GM18858 (cell line): ENCODE measurements around the gene ADK.
A peak's percentile ranks its signal among the peaks of the same experiment; 100 is the strongest.
"Not testable (repeated sequence)": the region's sequence is repeated elsewhere in the genome, so short reads cannot be mapped to it uniquely, and the experiment has no call there.

Source experiments
- ATAC-seq: cut with Tn5 transposase; IDR thresholded peaks from one replicate; pipeline ENCODE4 v1.9.1; 2021; ENCODE audit not compliant: unreplicated experiment

Gene ADK

DNA sequence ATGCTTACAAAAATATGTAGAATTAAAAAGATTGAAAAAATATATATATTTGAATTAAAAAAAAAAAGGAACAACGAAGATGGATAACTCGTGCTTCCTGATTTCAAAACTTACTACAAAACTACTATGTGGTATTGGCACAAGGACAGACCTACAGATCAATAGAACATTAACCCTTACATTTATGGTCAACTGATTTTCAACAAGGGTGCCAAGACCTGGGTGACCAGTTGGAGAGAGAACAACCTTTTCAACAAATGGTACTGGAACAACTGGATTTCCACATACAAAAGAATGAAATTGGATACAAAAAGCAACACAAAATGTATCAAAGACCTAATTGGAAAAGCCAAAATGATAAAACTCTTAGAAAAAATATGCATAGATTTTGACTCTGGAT is 10.5 kb upstream of the ADK start:
- no peak for ATAC-seq

DNA sequence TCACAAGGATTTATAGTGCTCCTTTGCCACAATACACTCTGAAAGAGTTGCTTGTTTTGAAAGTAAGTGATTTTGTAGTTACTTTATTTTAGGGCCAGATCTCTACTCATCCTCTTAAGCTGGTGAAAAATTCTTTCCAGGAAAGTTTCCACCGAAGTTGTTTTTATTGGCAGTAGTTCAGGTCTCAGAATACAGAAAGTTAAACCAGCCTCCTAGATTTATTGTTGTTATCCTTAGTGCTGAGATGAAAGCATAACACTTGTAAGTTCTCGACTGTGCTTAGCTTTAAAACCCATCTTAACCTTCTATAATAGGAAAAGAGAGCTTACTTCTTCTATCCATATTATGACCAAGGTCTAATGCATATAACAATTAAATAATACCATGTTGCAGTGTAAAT is 5.9 kb upstream of the ADK start:
- no peak for ATAC-seq

DNA sequence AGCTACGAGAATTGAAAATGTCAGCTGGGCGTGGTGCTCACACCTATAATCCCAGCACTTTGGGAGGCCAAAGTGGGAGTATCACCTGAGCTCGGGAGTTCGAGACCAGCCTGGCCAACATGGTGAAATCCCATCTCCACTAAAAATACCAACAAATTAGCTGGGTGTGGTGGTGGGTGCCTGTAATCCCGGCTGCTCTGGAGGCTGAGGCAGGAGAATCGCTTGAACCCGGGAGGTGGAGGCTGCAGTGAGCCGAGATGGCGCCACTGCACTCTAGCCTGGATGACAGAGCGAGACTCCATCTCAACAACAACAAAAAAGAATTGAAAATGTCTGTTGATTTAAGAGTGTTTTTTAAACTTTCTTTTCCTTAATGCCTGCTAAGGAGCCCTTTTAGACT is 4.0 kb upstream of the ADK start:
- not testable (repeated sequence) for ATAC-seq

DNA sequence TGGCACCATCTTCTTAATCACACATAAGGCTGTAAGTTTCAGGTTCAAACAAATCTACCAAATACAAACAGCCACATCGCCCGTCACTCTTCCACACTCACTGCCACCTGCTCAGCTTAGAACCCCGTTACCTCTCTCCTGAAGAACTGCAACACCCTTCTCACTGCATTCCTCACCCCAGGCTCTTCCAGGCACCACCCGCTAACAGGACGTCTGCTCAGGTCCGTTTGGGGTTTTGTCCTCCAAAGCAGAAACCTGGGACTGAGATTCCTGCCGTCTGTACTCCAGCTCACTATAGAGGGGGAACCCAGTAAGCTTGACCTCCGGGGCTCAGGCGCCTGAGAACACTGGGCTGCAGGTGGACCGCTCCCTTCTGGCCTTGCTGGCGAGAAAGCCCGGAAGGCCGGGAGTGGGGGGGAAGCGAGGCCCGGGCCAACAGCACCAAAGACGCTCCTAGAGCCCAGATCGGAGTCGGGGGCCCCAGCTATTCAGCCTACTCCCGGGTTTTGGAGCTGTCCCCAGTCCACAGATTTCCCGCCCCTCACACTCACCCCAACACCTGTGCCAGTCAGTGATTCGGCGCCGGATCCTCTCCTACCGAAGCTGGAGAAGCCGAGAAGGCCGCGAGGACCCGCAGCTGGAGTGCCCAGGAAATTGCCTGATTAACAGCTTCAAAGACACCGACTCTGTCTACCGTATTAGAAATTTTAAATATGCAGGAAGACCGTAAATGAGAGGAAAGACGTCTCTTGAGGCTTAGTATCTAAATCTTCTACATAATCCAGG is 624 bp upstream of the ADK start, which contains the start of gene AP3M1:
AP3M1 (minus strand) TSS at position 625 of the 786 bp plus-strand sequence. CDS start 12,449 bp downstream, outside the sequence.
- ATAC-seq, result peak; percentile 23

DNA sequence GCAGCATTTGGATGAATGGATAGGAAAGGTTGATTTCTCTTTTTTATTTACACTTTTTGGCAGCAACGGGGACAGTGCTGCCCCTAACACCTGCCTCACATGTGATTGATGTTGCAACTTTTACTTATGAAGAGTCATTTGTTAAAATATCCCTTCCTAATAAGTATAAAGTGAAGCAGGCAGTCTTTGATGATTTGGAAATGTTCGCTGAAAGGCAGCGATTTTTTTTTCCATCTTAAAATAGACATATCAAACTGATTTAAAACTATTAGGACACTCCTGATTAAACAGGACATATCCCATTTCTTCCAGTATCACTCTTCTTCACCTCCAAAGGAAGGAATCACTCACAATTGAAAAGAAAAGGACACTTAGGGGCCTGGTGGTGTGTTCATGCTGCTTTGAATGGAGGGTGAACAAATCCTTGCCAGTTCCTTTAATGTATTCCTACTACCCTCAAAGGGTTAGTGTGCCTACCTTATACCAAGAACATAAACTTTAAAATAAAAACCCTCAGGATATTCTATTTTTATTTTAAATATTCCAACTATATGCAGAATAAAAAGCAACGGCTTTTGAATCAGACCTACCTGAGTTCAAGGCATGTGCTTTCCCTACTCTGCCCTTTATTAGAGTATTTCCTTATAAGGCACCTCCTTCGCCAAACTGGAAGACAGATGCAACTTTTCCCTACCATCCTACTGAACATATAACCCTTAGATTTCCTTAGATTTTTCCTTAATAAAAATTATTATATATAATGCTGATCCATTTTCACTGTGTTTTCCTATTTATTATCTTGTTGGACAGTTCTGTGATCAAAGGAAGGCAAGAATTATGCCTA is 1.1 kb downstream of the ADK start:
- ATAC-seq, result no peak

DNA sequence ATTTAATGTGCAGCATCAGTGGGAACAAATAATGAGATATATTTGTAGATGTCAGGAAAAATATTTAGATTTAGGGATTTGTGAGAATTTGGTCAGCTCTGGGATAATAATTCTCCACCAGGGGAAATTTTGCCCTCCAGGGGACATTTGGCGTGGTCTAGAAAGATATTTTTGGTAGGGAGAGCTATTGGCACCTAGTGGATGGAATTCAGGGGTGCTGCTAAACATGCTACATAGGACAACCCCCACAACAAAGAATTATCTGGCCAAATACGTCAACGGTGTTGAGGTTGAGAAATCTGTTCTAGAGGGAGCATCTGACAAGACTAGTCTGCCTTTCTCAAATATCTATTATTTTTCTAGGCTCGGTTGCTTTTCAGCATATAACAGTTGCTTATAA is 2.1 kb downstream of the ADK start:
- no peak for ATAC-seq

DNA sequence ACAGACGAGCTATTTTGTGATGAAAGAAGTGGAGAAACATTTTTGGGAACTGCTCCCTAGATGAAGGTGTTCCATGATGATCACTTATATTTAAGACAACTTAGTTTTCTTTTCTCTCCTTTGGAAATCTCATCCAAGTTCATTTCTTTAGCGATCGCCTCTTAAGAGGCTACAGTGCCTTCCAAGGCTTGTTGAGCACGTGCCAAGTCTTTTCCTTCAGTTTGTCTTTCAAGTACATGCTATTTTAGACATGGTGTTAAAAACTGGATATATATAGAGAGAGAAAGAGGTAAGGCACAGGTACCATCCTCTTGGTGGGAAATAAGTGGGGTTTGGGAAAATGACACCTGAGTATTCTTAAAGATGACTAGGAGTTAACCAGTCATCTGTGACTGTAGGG is 2.7 kb downstream of the ADK start:
- ATAC-seq, result no peak

DNA sequence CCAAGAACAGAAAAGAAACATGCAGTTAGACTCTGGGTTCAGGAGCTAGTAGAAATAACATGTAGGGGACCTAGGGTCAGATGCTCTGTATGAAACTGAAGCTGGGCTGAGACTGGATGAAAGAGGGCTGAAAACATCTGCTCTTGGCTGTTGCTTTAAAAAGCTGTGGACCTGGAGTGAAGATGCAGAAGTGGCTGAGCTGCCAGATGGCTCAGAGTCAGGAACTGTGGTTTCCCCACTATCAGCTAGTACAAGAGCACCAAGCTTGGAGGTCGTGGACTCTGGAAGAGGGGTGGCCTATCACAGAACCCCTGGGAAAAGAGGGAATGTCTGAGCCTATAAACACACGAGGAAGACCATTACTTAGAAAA is 5.9 kb downstream of the ADK start:
- no peak for ATAC-seq

DNA sequence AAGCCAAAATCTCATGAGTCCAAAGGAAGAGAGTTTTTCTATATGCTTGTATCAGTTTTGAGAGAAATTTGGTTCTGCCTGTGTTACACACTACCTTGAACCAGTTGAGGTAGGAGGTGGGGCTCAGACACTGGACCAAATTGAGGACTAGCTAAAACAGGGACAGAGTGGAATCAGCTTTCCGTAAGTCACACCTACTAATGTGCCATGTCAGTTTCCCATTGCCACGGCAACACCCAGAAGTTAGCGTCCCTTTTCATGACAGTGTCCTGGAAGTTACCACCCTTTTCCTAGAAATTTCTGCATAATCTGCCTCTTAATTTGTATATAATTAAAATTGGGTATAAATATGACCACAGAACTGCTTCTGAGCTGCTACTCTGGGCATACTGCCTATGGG is 9.0 kb downstream of the ADK start:
- ATAC-seq, result no peak

DNA sequence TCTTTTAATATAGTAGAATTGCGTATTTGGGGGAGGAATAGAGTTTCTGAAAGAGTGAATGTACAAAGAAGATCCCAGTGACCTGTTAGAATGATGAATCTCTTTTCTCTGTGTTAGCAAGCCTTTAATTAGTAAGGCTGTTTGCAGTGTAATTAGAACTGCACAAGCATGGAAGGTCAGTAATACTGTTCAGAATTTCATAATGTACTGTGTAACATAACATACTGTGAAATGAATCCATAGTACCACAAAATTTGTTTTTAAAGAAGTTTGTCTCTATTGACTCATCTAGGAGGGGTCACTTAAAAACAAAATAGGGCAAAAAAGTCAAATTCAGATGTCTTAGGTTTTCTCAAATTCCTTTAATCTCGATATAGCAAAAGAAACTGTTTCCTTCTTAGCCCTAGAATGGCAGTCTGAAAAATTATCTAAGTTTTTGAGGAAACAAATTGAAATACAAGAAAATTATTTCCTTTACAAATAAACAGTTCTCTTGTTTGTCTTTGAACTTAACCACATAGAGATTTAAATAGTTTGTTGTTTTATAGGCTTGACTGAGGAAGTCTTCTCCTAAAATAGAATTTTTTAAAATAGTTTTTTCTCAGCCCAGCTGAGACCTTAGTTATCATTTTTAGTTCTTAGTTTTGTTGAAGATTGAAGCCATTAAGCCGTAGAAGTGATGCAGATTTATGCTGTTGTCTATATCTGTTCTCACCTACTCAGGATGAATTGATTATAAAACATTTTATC is 12.5 kb downstream of the ADK start:
- ATAC-seq, result no peak

DNA sequence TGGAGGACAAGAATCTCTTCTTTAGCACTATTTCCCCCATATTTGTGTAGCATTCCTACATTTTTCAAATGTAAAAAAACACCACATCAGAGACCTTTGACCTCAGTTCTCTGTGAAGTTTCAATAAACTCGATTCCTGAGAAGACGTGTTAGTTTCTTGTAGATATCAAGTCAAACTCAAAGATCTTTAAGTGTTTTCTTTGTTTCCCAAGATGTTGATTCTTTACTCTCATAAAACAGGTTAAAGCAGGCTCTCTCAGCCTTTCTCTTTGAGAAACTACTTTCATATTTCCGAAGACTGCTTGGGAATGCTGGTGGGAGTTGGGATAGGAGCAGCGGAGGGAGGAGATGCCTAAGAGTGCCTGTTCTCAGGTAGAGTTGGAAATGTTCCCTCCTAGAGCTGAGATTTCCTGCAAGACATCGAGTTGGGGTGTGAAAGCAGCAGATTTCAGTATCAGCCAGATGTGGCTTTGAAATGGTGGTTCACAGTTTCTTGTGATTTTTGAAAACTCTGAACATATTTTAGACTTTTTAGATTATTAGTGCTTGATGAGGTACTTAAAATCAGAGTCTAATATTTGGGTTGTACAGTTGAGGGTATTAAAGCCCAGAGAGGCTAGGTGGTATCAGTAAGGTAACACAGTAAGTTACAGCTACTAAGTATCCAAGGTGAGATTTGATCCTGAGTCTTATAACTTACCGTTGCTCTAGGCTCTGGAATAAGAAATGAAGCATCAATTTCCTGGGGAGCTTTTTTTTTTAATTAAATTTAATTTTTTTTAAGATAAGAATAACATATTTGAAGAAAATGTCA is 13.9 kb downstream of the ADK start:
- ATAC-seq, result no peak

DNA sequence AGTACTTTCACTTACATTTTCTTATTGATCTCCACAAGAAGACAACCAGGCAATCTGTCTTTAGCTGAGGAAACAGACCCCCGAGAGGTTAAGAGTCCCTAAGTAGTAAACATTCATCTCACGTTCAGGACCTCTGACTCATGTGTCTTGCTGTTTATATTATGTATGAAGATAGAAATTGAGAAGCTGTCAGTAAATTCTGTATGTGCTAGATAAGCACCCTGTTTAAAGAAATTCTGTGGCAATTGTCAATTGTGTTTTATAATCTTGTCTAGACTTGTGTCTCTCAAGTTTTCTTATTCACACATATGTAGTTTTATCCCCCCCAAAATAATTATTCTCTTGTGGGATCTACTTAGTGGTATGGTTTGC is 14.5 kb downstream of the ADK start:
- ATAC-seq, result no peak

DNA sequence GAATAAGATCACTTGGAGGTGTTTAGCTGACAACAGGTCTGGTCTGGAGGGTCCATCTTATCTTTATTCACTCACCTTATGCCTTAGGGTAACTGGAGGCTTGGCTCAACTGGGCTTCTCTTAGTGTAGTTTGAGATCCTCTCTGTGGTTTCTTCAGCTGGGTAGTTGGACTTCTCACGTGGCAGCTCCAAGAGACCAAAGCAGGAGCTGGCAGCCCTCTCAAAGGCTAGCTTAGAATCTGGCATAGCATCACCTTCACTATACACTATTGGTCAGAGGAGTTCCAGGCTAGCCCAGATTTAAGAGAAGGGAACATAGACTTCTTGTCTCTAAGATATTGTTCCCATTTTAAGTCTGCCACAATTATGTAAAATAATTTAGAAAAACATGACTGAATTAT is 16.4 kb downstream of the ADK start:
- no peak for ATAC-seq

DNA sequence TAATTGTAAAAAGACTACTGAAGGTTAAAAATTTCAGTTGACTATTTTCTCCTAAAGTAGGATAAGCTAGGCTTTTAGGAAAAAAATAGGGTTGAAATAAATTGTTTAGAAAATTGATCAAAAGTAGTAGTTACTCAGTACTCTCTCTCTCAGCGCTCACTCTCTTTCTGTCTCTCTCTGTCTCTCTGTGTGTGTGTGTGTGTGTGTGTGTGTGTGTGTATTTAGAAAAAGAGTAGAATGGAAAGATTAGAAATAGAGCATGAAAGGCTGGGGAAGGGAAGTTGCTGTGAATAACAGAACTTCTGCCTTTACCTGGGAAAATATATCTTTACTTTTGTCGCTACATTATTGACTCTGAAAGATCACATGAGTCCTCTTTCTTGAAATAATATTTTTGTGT is 20.6 kb downstream of the ADK start:
- no peak for ATAC-seq

DNA sequence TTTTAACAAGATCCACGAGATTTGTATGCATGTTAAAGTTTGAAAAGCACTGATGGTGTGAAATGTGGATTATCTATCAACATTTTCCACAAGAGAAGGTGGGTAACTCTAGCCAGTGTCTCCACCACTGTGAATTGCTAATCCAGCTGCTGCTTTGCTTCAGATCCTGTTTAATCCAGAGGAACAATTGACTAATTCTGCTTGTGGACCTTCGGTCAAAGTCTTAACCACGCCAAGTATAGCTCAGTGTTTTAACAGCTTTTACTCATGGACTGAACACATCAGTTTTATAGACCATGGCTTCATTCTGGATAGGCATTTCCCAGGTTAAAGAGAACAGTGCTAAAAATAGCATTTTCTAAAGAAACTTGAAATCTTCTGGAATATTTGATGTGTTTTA is 23.5 kb downstream of the ADK start:
- no peak for ATAC-seq

DNA sequence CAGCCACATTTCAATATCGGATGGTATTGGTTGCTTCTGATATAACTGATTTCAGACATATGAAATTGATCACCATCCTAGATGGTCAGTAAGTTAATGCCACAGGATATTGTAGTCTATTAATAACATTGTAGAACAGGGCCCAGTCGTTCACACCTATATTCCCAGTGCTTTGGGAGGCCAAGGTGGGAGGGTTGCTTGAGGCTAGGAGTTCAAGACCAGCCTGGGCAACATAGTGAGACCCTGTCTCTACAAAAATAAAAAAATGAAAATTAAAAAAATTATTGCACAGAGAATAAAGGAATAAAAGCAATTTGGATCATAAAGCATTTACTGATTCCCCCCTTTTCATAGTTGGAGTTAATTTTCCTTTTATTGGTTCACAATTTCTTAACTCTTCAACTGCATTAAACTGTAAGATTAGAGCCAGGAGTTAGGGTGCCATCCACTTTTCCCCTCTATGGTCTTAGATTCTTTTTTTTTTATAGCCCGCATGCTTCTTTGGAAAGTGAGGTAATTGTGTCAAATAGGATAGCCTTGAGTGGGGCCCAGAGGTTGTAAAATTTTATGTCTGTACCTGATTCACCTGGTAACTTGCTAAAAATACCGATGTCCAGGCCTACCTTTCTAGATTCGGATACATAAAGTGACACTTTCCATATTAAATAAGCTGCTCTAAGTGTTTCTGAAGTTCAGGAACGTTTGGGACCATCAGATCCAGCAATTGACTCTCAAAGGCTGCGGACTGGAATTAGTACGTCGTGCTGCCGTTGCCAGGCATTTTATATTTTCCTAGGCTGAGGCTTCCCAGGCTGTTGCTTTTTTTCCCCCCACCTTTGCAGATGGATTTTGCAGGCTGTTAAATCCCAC is 24.7 kb downstream of the ADK start:
- no peak for ATAC-seq

DNA sequence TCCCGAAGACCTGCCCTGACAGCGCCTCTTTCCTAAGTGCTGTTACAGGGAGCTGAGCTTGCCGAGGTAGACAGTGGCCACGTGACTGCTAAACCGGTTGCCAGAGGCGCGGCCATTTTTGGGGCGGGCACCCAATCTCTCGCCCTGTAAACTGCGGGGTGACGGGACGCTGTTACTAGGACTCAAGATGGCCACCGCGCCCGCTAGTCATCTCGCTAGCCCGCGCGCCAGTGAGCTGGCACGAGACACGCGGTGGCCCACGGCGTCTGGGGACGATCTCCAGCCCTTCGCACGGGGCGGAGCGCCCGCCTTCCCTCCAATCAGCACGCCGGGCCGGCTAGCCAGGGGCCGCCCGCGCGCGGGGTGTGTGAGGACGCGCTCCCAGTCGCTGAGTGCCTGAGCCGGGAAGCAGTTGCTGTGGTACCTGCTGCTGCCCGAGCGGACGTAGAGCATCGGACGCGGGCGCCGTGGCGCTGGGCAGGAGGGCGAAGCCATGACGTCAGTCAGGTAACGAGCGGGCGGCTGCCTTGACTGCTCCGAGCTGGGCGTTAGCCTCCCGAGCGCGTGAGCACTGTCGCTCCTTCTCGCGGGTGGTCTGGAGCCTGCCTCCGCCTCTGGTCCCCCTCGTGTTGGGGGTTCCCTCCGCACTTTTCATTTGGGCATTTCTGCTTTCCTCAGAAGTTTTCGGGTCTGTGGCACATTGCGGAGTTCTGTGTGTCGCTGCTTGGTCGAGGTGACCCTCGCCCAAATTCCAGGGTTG is 25.5 kb downstream of the ADK start:
- ATAC-seq, result peak; percentile 88

DNA sequence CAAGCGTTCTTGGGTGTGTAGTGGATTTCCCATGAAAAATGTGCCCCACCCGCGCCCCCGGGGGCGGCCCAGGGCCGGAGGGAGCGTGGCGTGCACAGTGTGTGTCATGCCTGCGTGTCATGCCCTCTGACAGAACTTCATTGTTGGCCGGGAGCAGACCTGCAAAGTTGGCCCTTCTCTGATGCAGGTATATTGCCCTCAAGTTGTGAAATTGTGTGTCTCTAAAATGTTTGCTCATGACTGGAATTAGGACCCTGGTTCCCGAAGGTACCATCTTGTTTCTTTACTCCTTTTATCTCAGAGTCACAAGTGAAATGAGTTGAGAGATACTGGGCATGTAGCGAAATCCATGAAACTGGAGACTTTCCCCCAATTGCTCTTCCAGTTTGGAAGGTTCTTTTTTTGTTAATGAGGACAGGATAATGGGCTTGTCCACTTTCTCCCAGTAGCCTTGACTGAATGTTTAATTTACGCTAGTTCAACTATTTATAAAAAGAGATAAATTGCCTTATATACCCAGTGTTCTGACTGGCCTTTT is 26.2 kb downstream of the ADK start:
- no peak for ATAC-seq
